ENCODE results near the gene AMN.
"Not testable (repeated sequence)": the region's sequence is repeated elsewhere in the genome, so short reads cannot be mapped to it uniquely, and the experiment has no call there.

The AMN gene

DNA sequence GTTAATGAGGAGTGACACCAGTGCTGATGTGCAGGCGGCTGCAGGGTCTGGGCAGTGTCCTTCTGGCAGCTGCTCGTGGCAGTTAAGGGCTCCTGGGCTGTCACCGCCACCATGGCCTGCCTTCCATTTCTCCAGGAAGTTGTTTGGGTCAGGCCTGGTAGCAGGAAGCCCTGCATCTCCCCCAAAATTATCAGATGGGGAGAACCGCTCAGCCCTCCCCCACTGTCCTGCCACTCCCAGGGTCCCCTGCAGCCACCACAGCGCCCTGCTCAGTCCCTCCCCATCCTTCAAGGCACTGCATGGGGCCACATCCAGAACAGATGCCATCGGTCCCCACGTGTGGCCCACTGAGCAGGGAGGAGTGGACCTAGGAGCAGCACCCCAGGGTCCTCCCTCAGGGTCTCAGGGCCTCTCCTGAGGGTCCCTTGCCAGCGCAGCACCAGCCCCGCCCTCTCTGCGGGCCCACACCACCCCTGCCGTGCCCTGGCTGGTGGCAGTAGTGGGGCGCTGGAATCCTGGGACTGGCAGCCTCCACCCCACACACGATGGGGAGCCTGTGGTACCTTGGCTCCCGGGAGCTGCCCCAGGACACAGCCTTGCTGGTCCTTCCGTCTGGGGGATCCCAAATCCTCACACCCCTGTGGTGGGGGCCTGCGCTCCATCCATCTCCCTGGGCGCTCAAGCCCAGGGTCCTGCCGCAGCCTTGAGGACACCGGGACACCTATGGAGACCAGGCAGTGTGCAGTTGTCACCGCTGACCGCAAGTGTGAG is 10.3 kb upstream of the AMN start:
- DNase-seq, result no peak

DNA sequence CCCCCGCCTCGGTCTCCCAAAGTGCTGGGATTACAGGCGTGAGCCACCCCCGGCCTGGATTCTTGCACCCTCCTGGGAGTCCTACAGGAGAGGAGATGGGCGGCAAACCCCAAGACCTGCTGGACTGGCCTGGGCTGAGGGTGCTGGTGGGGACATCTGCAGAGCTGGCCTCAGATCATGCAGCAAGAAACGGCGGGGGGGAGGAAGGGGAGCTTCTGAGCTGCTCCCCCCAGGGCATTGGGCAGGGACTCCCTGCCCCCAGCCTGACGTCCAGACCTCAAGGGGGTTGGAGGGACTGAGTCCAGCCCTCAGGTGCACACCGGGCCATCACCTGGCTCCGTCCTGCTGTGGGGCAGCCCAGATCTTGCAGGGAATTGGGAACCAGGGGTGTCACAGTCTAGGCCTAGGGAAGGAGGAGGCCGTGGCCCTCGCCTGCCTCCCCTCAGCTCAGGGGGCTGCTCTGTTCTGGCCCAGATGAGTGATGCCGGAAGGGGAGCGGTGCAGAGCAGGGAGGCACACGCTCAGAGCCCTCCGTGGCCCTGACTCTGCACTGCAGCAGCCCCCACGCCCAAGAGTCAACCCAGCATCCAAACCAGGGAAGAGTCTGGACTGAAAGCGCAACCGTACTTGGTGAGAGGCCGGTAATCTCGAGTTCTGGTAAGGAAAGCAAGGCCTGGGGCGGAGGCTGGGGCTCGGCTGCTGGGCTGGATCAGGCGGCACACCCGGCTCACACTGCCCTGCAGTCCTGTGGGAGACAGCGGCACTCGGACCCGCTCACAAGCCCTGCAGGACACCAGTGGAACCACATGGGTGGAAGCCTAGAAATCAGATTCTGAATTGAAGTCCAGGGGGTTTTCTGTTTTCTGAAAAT is 8.9 kb upstream of the AMN start:
- no peak for DNase-seq

- DNase-seq, result no peak
These were observed 7.8 kb upstream of the AMN start for GRCh38 chr14:102914474-102915291.

DNA sequence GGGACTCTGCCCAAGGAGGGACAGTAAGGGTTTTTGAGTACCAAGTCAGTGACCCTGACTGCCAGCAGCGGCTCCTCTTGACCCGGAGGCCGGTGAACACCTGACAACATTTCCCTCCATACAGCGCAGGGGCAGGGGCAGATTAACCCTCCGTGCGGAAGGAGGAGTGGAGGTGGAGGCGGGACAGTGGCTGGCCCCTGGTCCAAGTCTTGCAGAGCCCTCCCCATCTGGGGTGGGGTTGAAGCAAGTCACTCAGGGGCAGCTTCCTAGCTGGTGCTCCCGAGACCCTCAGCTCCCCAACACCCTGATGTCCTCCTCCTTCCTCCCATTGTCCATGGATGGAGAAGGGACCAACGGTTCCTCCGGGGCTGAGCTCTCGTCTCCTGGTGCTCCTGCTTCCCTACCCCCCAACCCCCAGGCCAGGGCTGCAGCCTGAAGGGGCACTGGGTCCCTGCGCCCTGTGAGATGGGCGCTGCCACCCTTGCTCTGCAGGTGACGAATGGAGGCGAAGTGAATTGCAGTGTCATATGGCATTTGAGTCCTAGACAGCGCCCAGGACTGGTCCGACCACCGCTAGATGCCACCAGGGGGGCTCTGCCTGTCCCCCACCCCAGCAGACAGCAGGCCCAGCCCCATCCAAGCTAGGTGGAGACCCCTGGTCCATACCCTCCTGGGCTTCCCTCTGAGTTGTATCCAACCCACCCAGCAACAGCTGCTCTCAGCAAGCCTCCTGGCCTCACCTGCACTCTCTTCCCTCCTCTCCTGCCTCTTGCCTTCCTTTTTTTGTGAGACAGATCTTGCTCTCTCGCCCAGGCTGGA is 7.0 kb upstream of the AMN start:
- DNase-seq, result no peak

GRCh38 chr14:102916347-102917055 is 6.0 kb upstream of the AMN start:
- DNase-seq, result no peak

GRCh38 chr14:102917056-102917385 is 5.4 kb upstream of the AMN start:
- DNase-seq, result no peak

DNA sequence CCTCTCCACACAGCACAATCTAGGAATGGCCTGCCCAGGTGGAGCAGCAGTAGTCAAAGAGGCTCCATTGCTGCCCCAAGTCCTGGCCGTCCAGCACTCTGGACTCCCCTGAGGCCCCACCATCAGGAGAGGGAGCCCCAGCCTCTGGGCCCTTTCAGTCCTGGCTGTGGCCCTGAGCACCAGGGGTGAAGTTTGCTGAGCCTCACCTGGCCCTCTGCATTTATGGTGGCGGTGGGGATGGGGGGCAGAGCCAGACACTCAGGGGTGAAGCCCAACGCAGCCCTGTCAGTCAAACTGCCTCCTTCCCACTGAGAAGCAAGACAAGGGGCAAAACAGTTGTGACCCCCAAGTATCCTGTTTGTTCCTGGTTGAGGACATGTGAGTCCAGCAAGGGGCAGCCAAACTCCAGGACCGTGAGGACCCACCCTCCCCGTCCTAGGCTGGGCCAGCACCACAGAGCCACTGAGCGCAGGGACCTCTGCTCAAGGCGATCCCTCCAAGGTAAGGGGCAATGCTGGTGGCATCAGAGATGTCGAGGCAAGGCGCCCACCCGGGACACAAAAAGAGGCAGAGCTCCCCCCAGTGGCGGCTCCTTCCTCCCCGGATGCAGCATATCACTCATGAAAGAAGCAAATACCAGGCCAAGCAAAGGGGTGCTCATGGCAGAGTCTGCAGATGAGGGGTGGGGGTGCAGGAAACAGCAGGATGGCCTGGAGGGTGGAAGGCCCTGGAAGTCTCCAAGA is 4.8 kb upstream of the AMN start:
- DNase-seq, result no peak

DNA sequence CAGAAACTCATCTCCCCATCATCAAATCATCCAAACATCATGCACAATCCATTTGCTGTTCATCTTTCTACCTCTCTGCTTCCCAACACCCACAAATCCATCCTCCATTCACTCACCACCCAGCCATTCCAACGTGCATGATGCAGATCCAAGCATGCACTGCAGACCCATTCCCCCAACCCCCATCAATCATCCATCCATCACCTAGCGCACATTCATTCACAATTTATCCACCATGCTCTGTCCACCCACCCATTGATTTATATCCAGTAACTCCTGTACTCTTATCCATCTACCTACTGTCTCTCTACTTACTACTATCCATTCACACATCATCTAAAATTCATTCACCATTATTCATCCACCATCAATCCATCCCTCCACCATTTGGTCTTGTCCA is 4.0 kb upstream of the AMN start:
- DNase-seq, result no peak

- no peak for DNase-seq
These were observed 2.0 kb upstream of the AMN start for GRCh38 chr14:102920273-102920997.

GRCh38 chr14:102920998-102921304 is 1.5 kb upstream of the AMN start:
- no peak for DNase-seq

GRCh38 chr14:102923201-102923924 is 900 bp downstream of the AMN start:
- DNase-seq, result no peak

- DNase-seq, result no peak
These were observed 1.5 kb downstream of the AMN start for GRCh38 chr14:102923925-102924486.

DNA sequence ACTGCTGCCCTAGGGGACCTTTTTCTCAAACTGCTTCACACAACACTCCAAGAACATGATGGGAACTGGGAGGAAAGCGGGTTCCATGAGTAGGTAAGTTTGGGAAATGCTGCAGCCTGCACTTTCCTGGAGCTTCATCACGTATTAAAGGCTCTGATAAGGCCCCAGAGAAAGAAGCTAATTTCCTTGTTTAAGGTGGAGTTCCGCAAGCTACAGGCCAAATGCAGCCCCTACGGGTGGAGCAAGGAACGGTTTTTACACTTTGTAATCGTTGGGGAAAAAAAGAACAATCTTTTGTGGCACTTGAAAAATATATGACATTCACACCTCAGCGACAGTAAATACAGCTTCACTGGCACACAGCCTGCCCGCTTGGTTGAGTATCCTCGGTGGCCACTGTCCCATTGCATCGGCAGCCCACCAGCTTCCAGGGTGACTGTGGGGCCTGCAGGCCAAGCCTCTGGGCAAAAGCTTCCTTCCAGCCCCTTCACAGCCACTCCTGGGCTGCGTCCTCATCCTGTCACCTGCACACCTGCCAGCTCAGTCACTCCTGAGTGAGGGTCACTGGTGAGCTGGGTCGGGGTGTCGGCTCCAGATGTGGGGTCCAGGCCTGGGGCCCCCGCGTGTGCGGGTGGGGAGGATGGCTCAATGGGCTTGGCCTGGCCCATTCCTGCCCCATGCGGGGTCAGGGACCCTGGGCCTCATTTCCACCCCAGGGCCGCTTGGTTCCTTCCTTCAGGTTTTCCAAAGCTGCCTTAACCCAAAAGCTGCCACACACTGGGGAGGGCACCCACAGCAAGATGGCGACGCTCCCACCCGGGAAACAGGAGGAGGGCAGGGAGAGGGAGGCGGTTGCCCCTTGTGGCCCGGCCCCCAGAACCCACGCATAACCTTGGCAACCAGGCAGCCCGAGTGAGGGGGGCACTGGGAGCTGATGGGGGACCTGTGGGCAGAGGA is 2.4 kb downstream of the AMN start:
- no peak for DNase-seq

DNA sequence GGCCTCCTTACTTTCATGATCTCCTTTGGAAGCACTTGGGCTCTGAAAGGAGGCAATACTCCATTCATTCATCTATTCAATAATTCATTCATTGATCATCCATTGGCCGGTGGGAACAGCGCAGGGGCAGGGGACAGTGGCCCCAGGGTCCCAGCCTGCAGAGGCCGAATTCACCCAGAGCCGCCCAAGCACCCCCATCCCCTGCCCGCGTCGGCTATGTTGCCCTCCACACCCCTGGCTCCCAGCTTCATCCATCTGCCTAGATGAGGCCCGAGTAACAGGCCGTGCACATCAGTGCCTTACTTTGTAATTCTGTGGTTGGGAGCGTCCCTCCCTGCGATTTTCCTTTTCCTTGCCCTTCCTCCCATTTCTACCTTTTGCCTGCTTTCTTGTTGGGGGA is 3.2 kb downstream of the AMN start:
- no peak for DNase-seq

GRCh38 chr14:102926104-102926503 is 3.6 kb downstream of the AMN start:
- DNase-seq, result no peak

GRCh38 chr14:102926840-102927239 is 4.4 kb downstream of the AMN start:
- DNase-seq, result not testable (repeated sequence)

DNA sequence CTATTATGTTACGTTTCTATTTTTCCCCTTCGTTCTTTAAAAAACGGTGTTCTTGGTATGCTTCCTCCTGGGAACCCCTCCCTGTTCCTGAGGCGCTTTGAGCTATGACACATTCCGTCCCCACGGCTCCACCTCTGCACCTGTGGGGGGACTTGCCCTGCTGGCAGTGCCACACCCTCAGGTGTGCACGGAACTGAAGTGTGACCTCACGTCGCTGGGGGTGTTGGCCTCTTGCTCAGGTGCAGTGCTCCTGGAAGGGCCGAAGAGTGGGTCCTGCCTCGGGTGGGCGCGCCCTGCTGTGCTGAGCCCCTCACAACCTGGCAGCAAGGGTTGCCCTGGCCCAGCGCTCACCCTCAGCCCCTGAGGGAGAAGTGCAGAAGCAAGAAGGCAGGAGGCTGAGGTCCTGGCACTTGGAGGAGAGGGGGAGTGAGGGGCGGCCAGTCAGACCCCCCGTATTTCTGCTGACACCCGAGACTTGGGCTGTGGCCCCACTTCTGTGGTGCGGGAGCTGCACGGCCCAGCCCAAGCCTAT is 4.9 kb downstream of the AMN start:
- DNase-seq, result peak; percentile 35
